Right lobe of liver (tissue), 4 donors: ENCODE data around the gene HTD2.

ENCODE experiments used
- CTCF ChIP-seq, 4 donors: fragments of 200-600 bp in 3 of 4; fragments of 450-650 bp in 1 of 4; IDR thresholded peaks; one replicate each; pipeline versions ENCODE4 v1.5.1 to v1.8.0; 2016 to 2022; ENCODE audit warnings: antibody characterized with exemption in 4 of 4, mild to moderate bottlenecking in 2 of 4
- POLR2A ChIP-seq: fragments of 450-650 bp; IDR thresholded peaks from one replicate; pipeline ENCODE4 v1.6.1; 2017; ENCODE audit warnings: antibody characterized with exemption, mild to moderate bottlenecking
- donor health status: DM: no; HTN: no; CAD: no.
- donor health status: DM: no; HTN: no; CAD: no.
- donor health status: DM: no; HTN: yes; CAD: no.

- TF ChIP-seq CTCF (IDR thresholded peaks at IDR 0.05) (no peak), POLR2A (no peak)
Measured at GRCh38 chr3:58258392-58259055, 47.8 kb upstream of the HTD2 start.
